ENCODE measurements around the gene STXBP3.

STXBP3 gene

GRCh38 chr1:108799001-108799400 lies 52.5 kb downstream of the STXBP3 start:
- no peak for DNase-seq (ENCODE audit: low spot score)

- no peak for DNase-seq (ENCODE audit: low spot score)
Measured at GRCh38 chr1:108801101-108801500, 54.6 kb downstream of the STXBP3 start.

- no peak for DNase-seq (ENCODE audit: low spot score)
Measured at GRCh38 chr1:108803548-108803947, 57.1 kb downstream of the STXBP3 start.

- DNase-seq (ENCODE audit: low spot score), result no peak
Measured at GRCh38 chr1:108808438-108808837, 62.0 kb downstream of the STXBP3 start.

GRCh38 chr1:108811611-108812010 lies 65.1 kb downstream of the STXBP3 start:
- DNase-seq (ENCODE audit: low spot score), result no peak

GRCh38 chr1:108813326-108813725 lies 66.9 kb downstream of the STXBP3 start:
- DNase-seq (ENCODE audit: low spot score), result no peak

- DNase-seq (ENCODE audit: low spot score), result no peak
Measured at GRCh38 chr1:108814343-108815125, 68.1 kb downstream of the STXBP3 start.

GRCh38 chr1:108815566-108815965 lies 69.1 kb downstream of the STXBP3 start:
- no peak for DNase-seq (ENCODE audit: low spot score)

GRCh38 chr1:108816049-108816893 lies 69.8 kb downstream of the STXBP3 start:
- peak; percentile 50 for DNase-seq (ENCODE audit: low spot score)

GRCh38 chr1:108817016-108817415 lies 70.5 kb downstream of the STXBP3 start:
- no peak for DNase-seq (ENCODE audit: low spot score)

- no peak for DNase-seq (ENCODE audit: low spot score)
Measured at GRCh38 chr1:108817811-108818210, 71.3 kb downstream of the STXBP3 start.

GRCh38 chr1:108819878-108820277 lies 73.4 kb downstream of the STXBP3 start:
- no peak for DNase-seq (ENCODE audit: low spot score)

- DNase-seq (ENCODE audit: low spot score), result no peak
Measured at GRCh38 chr1:108823632-108824031, 77.2 kb downstream of the STXBP3 start.

- no peak for DNase-seq (ENCODE audit: low spot score)
Measured at GRCh38 chr1:108824051-108824450, 77.6 kb downstream of the STXBP3 start.

GRCh38 chr1:108826081-108826635 lies 79.7 kb downstream of the STXBP3 start:
- no peak for DNase-seq (ENCODE audit: low spot score)

GRCh38 chr1:108828074-108828961 lies 81.8 kb downstream of the STXBP3 start:
- peak; percentile 83 for DNase-seq (ENCODE audit: low spot score)

GRCh38 chr1:108829498-108829916 lies 83.0 kb downstream of the STXBP3 start:
- DNase-seq (ENCODE audit: low spot score), result peak; percentile 16

GRCh38 chr1:108830119-108831008 lies 83.9 kb downstream of the STXBP3 start:
- peak; percentile 59 for DNase-seq (ENCODE audit: low spot score)

- DNase-seq (ENCODE audit: low spot score), result peak; percentile 18
Measured at GRCh38 chr1:108831225-108831624, 84.8 kb downstream of the STXBP3 start.

GRCh38 chr1:108832929-108833328 lies 86.5 kb downstream of the STXBP3 start:
- DNase-seq (ENCODE audit: low spot score), result no peak

GRCh38 chr1:108841703-108842102 lies 95.2 kb downstream of the STXBP3 start:
- DNase-seq (ENCODE audit: low spot score), result no peak
